Motor neuron (in vitro differentiated cells): ENCODE results near the gene PHF21B. TPM values are rescaled to one million over a fixed set of nuclear protein-coding genes. Genes with fewer than 3 reads are reported as not detected.

ENCODE experiments used
- ATAC-seq, 8 experiments: fragments of 200-7000 bp; cut with Tn5 transposase; replicated peaks in 6 of 8; 2 replicates each; pipeline ENCODE4 v1.8.0; 2021; ENCODE audit warnings: mild to moderate bottlenecking in 8 of 8, moderate library complexity in 8 of 8
- H3K27ac ChIP-seq, 2 donors: fragments of 250-450 bp; sonication (Bioruptor Pico); 2 replicates each; pipeline ENCODE4 v1.9.0; 2021; ENCODE audit warnings: antibody characterized with exemption in 2 of 2, mild to moderate bottlenecking in 2 of 2, moderate library complexity in 1 of 2
- H3K4me1 ChIP-seq, 2 donors: fragments of 250-450 bp; sonication (Bioruptor Pico); replicated peaks in 1 of 2; 2 replicates each; pipeline ENCODE4 v1.6.1; 2021; ENCODE audit warnings: antibody characterized with exemption in 2 of 2, mild to moderate bottlenecking in 2 of 2, moderate library complexity in 1 of 2
- H3K4me3 ChIP-seq, 5 donors: fragments of 250-450 bp; sonication (Bioruptor Pico); 2 replicates each; pipeline ENCODE4 v1.9.0; 2021; ENCODE audit warnings: antibody characterized with exemption in 5 of 5, mild to moderate bottlenecking in 5 of 5, moderate library complexity in 4 of 5
- WGBS, 10 experiments: fragments of 450-650 bp; shearing (Covaris generic); methylation state at CpG; one replicate each; pipeline ENCODE4 v1.0.0; 2022; 5-methylcytosine and 5-hydroxymethylcytosine counted together
- in situ Hi-C, 9 experiments: fragments of 400-800 bp; cut with MboI; loops; one replicate each; pipeline ENCODE4 v1.15.0; 2021; ENCODE audit warnings: low sequenced_read_pairs in 9 of 9, low pct_unique_long_range_greater_than_20kb in 2 of 9; ENCODE audit not compliant: unreplicated experiment in 9 of 9
- total RNA-seq, 8 experiments: library from RNA; unstranded; fragments of 300-600 nt; gene quantifications; 2 replicates each; pipeline versions ENCODE4 v1.2.3 to v1.2.4, GENCODE V29; 2022

The PHF21B gene
- total RNA-seq, 8 experiments from 2014 or later, result 0.66 to 84.5 (median 22.6) TPM

DNA sequence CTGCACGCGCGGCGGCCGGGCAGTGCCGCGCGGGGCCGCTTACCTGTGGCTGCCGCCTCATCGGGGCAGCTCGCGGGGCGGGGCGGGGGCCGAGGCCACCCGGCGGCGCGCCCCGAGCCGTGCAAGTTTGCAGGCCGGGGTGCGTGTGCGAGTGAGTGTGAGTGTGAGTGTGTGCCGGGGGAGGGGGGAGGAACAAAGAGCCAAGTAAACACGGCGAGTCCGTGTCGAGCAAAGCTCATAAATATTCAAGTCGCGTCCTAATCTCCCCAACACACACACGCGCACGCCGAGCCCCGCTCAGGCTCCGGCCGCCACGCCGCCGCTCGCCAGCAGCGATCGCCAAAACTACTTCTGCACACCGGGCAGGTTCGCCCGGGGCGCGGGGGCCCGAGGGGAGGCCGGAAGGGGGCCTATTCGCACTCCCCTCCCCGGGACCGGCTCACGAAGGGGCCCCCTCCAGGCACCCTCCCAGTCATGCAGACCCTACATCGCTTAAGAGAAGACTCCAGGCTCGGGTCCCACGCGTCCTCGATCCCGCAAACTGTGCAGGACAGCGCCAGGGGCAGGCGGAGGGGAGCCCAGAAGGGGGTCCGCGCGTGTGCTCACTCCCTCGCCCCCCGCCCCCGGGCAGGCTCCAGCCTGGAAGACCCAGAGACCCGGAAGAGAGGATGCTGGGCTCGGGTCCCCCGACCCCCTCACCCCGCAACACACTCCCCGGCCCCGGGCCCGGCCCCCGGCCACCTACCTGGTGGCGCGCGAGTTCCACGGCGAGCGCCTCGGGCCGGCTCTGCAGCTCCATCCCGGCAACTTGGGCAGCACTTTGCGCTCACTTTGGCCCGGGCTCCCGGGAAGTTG, 827 bp downstream of the PHF21B start:
- ATAC-seq, result peak in 7 of 8 experiments; percentile 6 to 24 (median 10)
- H3K4me1 ChIP-seq, result peaks cover 11 to 21% of the 10 kb centered on the region in 2 donors
- WGBS, 10 experiments, result no CpG with 5 or more reads among the region's 90 CpGs
- H3K4me3 ChIP-seq, result peak overlapping the region; percentile 65 to 98 (median 70)
- in situ Hi-C loops, result no loop called here
- peak overlapping the region; percentile 79 to 92 for H3K27ac ChIP-seq

DNA sequence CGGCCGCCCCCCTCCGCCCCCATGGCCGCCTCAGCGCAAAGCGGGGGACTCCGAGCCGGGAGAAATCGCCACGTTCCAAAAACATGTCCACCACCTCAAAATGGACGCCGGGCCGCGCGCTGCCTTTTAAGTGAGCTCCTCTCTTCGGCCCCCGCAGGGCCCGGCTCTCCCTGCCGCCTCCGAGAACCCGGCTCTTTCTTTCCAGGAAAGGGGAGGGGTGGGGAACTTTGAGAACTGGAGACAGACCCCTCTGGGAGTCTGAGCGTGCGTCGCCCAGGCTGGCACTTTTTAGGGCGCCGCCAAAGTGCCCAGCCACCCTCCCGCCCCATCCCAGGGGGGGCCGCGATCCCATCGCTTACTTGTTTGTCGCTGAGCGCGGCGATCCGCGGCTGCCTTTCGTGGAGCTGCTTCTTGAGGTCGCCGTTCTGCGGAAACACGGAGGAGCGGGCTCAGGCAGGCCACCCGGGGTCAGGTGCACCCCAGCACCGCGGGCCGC, 1.6 kb downstream of the PHF21B start:
- peak overlapping the region; percentile 79 to 82 for H3K27ac ChIP-seq
- in situ Hi-C loops, result no loop called here
- no peak for ATAC-seq
- 0 to 6% (median 3%) methylated on average over 3 to 7 of the region's 46 CpGs; no CpG with 5 or more reads in 7 of the 10 experiments for WGBS, 10 experiments
- peak overlapping the region; percentile 65 to 98 (median 70) for H3K4me3 ChIP-seq
- peaks cover 11 to 21% of the 10 kb centered on the region in 2 donors for H3K4me1 ChIP-seq

DNA sequence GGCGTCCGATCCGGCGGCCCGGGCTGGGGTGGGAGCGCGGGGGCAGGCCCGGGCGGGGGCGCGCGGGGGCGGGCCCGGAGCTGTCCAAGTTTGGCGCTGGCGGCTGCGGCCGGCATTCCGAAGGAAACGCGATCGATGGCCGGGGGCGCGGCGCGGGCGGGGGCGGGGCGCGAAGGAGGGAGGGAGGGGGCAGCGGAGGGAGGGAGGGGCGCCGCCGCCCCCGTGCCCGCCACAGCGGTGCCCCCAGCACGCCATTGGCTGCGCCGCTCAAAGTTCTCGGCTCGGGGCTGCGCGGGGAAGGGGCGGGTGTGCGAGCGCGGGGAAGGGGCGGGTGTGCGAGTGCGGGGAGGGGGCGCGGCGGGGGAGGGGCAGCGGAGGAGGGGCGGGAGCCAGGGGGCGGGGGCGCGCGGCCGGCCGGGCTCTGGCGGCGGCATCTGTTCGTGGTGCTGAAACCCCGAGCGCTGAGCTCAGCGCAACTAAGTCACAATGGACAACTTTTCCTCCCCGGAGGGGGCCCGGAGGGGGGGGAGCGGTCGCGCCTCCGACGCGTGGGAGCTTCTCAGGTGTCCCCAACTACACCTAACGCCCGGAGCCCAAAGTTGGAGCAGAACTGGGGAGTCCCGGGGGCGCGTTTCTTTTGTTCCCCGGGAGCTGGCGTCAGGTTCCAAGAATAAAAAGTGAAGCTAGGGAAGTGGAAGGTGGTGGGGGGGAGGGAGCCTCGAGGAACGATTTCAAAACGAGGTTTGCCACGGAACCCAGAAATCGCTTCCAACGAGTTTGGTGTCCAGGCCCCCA, 2.2 kb downstream of the PHF21B start:
- in situ Hi-C loops, result no loop called here
- WGBS, 10 experiments, result no CpG with 5 or more reads among the region's 90 CpGs
- Histone ChIP-seq H3K4me3 (peak overlapping the region; percentile 65 to 98 (median 70)), H3K4me1 (peaks cover 11 to 21% of the 10 kb centered on the region in 2 donors), H3K27ac (peak overlapping the region; percentile 79 to 84)
- peak; percentile 32 to 65 (median 54) for ATAC-seq

DNA sequence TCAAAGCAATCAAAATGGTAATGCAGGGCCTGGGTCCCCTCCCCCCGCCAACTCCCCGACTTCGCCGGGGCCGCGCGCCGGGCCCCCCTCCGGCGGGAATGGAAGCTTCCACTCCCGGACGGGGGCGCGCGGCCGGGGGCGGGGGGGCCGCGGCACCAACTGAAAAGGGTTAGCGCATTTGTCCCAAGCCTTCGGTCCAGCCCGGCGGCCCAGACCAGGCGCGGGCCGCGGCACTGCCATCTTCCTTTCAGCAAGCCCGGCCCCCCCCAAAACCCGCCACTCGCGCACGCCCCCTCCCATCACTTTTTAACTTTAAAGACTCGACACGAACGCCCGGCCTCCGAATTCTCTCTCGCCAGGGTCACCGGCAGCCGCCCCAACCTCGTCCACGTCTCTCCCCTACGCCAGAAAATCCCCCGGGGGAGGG, 2.8 kb downstream of the PHF21B start:
- in situ Hi-C loops, result no loop called here
- ATAC-seq, result peak in 5 of 8 experiments; percentile 42 to 57 (median 49)
- WGBS, 10 experiments, result 0% methylated on average over 4 of the region's 44 CpGs; no CpG with 5 or more reads in 9 of the 10 experiments
- H3K4me3 ChIP-seq, result peak overlapping the region; percentile 65 to 98 (median 70)
- H3K4me1 ChIP-seq, result peaks cover 11 to 21% of the 10 kb centered on the region in 2 donors
- H3K27ac ChIP-seq, result peak overlapping the region; percentile 75 to 84

DNA sequence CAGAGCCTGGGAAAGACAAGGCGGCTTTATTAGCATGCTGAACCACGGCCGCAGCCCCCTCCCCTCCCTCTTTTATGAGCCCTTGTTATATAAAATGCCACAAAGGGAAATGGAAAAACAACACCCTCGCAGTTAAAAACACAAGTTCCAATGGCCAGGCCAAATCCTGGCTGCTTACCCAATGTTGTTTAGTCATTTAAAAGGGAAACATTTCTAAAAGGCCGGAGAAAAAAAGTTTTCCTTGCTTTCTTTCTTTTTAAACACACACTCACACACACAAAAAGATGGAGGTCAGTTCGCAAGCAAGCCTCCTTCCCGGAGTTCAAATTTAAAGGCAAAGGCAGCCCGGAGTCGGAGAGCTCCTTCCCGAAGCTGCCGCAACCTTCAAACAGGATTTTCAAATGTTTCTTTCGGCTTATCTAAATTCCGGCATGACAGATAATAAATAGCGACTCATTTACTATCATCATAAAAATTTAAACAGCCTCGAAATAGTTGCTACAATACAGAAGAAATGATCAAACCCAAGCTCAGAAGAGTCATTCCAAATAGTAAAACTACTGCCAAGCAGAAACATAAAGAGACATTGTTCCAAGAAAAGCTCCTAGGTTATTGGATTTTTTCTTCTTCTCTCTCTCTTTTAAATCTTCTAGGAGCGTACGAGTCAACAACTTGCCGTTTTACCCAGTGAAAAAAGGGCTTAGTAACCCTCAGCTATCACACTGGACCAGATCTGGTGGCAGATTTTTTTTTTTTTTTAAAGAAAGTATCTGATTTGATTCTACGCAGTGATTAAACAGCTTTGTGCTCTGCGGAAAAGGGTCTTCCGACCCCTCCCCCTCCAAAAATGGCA, 3.5 kb downstream of the PHF21B start:
- in situ Hi-C loops, result no loop called here

DNA sequence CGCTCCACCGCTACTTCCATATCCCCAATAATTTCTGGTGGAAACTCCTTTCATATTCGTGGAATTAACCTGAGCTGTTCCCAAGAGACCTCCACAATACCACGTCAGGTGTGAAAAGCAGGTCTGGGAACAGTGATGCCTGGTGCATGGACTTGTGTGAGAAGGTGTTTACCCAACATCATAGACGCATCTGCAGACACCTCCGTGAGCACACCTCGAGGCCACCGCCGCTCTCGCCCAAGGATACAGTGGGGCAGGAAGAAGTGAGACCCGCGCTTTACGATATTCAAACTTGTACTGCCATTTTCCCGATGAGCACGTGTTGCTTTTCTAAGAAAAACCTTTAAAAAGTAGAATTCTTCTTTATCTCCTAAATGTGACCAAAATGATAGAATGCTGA, 8.2 kb downstream of the PHF21B start:
- Histone ChIP-seq H3K4me1 (peaks cover 11 to 18% of the 10 kb centered on the region in 2 donors), H3K4me3 (no peak overlapping the region), H3K27ac (no peak overlapping the region)
- 70 to 100% (median 89%) methylated on average over 1 to 10 of the region's 15 CpGs; no CpG with 5 or more reads in 3 of the 10 experiments for WGBS, 10 experiments
- in situ Hi-C loops, result no loop called here
- ATAC-seq, result no peak

More for the DNA sequence above, 3.5 kb downstream of the PHF21B start:
- Histone ChIP-seq H3K27ac (peak overlapping the region; percentile 75 to 84), H3K4me1 (peaks cover 11 to 21% of the 10 kb centered on the region in 2 donors), H3K4me3 (peak overlapping the region; percentile 65 to 98 (median 70))
- no peak for ATAC-seq
- WGBS, 10 experiments, result 0 to 10% (median 0%) methylated on average over 4 to 17 of the region's 21 CpGs

DNA sequence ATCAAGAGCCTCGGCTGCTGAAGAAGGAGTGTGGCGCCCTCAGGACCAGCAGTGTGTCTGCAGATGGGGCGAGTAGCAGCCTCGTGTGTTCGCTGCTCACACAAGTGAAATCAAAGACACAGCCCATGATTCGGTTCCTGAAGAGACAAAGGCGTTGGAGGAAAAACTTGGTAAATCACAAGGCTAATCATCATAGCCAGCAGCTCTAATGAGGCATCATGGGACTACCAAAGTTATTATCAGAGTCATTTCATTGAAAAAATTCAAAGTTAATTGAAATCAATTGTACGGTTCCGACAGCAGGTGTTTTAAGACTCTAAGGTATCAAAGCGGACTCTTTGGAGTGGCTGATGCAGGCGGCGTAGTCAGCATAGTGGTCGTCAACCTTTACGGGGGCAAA, 9.5 kb downstream of the PHF21B start:
- H3K4me1 ChIP-seq, result peaks cover 15 to 16% of the 10 kb centered on the region in 2 donors
- H3K4me3 ChIP-seq, result no peak overlapping the region
- no peak for ATAC-seq
- no peak overlapping the region for H3K27ac ChIP-seq
- in situ Hi-C loops, result no loop called here
- 53 to 100% (median 100%) methylated on average over 1 to 10 of the region's 14 CpGs; no CpG with 5 or more reads in 3 of the 10 experiments for WGBS, 10 experiments

DNA sequence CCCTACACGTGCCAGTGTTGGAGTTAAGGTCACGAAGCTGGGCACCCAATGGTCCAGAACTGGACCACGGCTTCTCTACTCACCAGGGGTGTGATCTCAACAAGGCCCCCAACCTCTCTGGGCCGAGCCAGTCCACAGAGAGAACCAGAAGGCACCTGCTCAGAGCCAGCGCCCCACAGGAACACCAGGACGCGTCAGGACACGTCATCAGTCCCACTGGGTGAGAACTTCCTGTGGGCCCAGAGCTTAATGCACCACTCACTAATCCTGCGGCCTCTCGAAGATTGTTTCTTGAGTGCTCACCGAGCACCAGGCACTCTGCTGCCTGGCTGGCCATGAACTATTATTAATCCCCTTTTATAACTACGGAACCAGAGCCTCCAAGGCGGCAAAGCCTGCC, 10.1 kb downstream of the PHF21B start:
- ATAC-seq, result no peak
- Histone ChIP-seq H3K27ac (no peak overlapping the region), H3K4me3 (no peak overlapping the region), H3K4me1 (peaks cover 13 to 16% of the 10 kb centered on the region in 2 donors)
- in situ Hi-C loops, result no loop called here
- WGBS, 10 experiments, result 0 to 100% (median 89%) methylated on average over 1 to 4 of the region's 13 CpGs; no CpG with 5 or more reads in 4 of the 10 experiments

DNA sequence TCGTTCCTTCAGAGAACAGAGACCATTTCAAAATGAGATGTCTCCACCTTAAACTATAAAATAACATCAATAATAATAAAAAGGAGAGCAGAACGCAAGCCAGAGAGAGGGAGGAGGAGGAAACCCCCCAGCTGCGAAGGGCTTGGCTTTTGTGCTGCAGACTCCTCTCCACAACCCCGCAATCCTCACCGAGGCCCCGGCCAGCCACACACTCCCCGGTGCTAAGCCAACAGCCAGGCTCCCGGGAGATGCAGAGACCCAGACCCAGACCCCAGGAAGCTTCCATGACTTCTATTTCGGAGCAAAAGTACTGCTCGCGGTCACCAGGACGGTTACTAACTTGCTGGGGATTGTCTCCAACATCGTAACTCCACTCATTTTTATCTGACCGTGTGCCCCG, 10.6 kb downstream of the PHF21B start:
- in situ Hi-C loops, result no loop called here
- H3K4me1 ChIP-seq, result peaks cover 13 to 19% of the 10 kb centered on the region in 2 donors
- WGBS, 10 experiments, result 56 to 93% (median 88%) methylated on average over 3 to 10 of the region's 15 CpGs; no CpG with 5 or more reads in 5 of the 10 experiments
- H3K4me3 ChIP-seq, result no peak overlapping the region
- no peak for ATAC-seq
- H3K27ac ChIP-seq, result no peak overlapping the region

DNA sequence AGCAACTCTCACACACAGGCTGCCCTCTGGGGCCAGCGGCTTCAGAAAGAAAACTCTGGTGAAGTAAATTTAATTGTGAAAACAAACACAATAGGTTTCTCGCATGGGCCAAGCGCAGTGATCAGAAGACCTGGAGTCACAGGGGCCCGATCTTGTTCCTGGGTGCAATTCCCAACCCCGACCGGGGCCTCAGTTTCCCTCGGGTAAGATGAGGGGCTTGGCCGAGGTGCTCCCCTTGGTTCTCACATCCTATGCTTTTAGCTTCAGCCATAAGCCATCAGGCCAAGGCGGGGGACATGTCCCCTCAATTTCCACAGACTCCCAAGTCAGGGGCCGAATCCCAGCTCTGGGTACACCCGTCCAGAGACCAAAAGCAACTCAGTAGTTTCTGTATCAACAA, 11.5 kb downstream of the PHF21B start:
- Histone ChIP-seq H3K4me3 (no peak overlapping the region), H3K27ac (no peak overlapping the region), H3K4me1 (peaks cover 11 to 19% of the 10 kb centered on the region in 2 donors)
- ATAC-seq, result no peak
- 74 to 100% (median 90%) methylated on average over 1 to 6 of the region's 11 CpGs; no CpG with 5 or more reads in 5 of the 10 experiments for WGBS, 10 experiments
- in situ Hi-C loops, result no loop called here

DNA sequence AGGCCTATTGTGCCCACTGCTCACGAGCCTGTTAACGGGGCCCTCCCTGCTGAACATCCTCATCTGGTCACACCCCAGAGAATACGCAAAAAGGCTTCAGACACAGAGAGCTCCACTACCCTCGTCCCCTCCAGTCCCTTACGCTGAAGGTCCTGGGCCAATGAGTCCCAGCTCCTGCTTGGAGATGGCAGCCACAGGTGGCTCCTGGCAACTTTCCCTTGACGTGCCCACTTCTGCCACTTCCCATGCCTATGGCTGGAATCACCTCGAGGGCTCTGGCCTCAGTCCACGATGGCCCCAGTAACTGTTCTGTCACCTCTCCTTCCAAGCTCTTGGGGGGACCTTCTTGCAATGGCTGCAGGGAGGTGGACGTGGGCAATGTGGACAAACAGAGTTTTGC, 12.7 kb downstream of the PHF21B start:
- H3K4me1 ChIP-seq, result peaks cover 11 to 19% of the 10 kb centered on the region in 2 donors

DNA sequence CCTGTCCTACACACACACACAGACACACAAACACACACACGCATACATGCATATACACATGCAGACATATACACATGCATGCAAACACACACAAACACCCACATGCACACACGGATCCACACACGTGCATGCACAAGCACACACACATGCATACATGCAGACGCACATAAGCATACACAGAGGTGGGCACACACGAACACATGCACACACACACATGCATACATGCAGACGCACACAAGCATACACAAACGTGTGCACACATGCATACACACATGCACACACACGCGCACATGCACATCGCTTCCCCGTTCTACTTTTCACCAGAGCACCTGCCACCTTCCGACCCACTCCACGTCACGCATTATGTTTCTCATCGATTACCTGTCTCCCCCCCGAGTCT, 13.2 kb downstream of the PHF21B start:
- Histone ChIP-seq H3K4me1 (peaks cover 11 to 19% of the 10 kb centered on the region in 2 donors), H3K4me3 (no peak overlapping the region), H3K27ac (no peak overlapping the region)
- no peak for ATAC-seq
- in situ Hi-C loops, result no loop called here
- 40 to 100% (median 67%) methylated on average over 1 to 10 of the region's 16 CpGs; no CpG with 5 or more reads in 3 of the 10 experiments for WGBS, 10 experiments

More for the DNA sequence above, 12.7 kb downstream of the PHF21B start:
- WGBS, 10 experiments, result 28 to 90% (median 80%) methylated on average over 1 to 4 of the region's 9 CpGs; no CpG with 5 or more reads in 5 of the 10 experiments
- H3K4me3 ChIP-seq, result no peak overlapping the region
- no peak for ATAC-seq
- H3K27ac ChIP-seq, result no peak overlapping the region
- in situ Hi-C loops, result no loop called here
